Fibroblast of mammary gland (primary cell): ENCODE results near the gene IL17RB.

ENCODE experiments used
- DNase-seq: peaks from one replicate; pipeline ENCODE4 v3.0.0-alpha.2; 2010; ENCODE audit warnings: low read depth
- H3K4me3 ChIP-seq: 2 replicates; pipeline ENCODE4 v1.5.1; 2011; ENCODE audit warnings: low read depth, mild to moderate bottlenecking, low read length, moderate library complexity; ENCODE audit not compliant: control insufficient read depth
- TF ChIP-seq, protein P1 (sequence below): conservative IDR thresholded peaks from 2 replicates; pipeline ENCODE4 v1.5.1; 2011; ENCODE audit warnings: low read depth, low read length, inconsistent platforms; ENCODE audit not compliant: control insufficient read depth, insufficient read depth

The IL17RB gene

DNA sequence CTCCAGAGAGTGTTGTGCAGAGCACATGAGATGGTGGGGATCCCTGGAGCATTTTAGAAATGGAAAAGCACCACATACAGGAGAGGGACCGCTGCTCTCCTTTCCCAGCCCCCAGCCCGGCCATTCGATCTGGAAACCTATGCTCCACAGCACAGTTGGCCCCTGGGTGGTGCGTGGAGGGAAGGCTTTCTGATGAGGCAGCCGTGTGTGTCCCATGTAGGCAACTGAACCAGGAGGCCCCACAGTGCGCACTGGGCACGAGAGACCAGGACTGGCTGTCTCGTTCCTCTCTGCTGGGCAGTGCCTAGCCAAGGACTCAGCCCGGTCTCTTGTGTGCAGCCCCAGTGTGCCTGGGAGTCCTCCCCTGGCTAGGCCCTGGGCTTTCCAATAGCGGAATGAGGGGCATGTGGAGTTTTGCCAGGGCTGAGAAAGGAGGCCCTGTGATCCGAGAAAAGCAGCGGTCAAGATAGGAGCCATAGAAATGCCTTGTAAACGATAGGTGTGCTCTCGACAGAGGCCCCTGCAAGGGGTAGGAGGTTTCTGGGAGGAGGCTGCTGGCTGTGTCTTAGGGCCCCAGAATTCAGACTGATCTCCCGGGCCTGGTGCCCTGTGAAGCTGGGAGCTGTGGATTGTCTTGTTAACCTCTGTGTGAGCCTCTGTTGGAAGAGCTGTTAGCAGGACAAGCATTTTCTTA, 39.1 kb upstream of the IL17RB start:
- no peak for DNase-seq
- H3K4me3 ChIP-seq: no peak overlapping the region
- TF ChIP-seq, protein P1, sequence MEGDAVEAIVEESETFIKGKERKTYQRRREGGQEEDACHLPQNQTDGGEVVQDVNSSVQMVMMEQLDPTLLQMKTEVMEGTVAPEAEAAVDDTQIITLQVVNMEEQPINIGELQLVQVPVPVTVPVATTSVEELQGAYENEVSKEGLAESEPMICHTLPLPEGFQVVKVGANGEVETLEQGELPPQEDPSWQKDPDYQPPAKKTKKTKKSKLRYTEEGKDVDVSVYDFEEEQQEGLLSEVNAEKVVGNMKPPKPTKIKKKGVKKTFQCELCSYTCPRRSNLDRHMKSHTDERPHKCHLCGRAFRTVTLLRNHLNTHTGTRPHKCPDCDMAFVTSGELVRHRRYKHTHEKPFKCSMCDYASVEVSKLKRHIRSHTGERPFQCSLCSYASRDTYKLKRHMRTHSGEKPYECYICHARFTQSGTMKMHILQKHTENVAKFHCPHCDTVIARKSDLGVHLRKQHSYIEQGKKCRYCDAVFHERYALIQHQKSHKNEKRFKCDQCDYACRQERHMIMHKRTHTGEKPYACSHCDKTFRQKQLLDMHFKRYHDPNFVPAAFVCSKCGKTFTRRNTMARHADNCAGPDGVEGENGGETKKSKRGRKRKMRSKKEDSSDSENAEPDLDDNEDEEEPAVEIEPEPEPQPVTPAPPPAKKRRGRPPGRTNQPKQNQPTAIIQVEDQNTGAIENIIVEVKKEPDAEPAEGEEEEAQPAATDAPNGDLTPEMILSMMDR: no peak

DNA sequence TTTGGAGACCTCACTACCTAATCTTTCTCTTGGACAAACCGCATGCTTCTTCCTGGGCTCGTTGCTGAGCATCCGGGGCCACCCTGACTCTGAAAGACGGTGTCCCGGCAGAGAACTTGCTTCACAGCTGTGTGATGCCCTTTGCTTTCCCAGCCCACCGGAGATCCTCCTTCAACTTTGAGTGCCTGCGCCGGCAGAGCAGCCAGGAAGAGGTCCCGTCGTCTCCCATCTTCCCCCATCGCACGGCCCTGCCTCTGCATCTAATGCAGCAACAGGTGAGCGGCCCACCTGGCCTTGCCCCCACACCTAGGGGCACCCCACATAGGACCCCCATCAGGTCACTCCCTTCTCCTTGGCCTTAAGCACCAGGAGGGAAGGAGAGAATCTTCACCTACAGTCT, 37.9 kb upstream of the IL17RB start:
- H3K4me3 ChIP-seq: no peak overlapping the region
- TF ChIP-seq, protein P1: no peak
- DNase-seq: no peak

DNA sequence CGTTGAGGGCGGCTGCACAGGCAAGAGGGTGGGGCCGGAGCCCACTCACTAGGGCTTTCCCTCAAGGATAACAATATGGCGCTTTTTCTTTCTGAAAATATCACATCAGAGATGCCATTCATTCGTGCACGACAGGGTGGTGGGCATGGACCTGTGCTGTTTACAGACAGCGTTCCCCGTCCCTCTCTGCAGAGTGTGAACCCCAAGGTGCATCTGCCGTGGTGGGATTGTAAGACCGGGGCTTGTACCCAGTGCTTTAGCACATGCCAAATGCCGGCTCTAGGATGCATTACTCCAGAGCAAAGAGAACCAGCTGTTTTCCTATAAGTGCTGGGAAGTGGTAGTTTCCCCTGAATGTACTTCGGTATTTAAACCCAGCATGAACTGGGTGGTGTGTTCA, 37.1 kb upstream of the IL17RB start:
- no peak for DNase-seq
- TF ChIP-seq, protein P1: no peak
- no peak overlapping the region for H3K4me3 ChIP-seq

DNA sequence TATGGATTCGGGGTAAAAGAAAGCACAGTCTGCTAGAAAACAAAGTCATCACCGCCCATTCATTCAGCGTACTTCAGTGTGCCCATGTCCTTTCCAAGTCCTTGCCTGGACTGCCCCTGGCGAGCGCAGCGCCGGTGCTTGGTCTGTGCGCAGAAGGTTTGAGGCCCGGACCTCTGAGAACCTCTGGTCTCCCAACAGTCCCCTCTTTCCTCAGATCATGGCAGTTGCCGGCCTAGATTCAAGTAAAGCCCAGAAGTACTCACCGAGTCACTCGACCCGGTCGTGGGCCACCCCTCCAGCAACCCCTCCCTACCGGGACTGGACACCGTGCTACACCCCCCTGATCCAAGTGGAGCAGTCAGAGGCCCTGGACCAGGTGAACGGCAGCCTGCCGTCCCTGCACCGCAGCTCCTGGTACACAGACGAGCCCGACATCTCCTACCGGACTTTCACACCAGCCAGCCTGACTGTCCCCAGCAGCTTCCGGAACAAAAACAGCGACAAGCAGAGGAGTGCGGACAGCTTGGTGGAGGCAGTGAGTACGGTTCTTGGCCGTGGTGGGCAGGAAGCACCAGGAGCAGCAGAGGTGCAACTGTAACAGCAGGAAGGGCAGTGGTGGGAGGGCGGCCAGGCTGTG, 36.5 kb upstream of the IL17RB start:
- DNase-seq: no peak
- TF ChIP-seq, protein P1: no peak
- H3K4me3 ChIP-seq: no peak overlapping the region

DNA sequence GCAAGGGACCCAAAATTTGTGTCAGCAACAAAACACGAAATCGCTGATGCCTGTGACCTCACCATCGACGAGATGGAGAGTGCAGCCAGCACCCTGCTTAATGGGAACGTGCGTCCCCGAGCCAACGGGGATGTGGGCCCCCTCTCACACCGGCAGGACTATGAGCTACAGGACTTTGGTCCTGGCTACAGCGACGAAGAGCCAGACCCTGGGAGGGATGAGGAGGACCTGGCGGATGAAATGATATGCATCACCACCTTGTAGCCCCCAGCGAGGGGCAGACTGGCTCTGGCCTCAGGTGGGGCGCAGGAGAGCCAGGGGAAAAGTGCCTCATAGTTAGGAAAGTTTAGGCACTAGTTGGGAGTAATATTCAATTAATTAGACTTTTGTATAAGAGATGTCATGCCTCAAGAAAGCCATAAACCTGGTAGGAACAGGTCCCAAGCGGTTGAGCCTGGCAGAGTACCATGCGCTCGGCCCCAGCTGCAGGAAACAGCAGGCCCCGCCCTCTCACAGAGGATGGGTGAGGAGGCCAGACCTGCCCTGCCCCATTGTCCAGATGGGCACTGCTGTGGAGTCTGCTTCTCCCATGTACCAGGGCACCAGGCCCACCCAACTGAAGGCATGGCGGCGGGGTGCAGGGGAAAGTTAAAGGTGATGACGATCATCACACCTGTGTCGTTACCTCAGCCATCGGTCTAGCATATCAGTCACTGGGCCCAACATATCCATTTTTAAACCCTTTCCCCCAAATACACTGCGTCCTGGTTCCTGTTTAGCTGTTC, 35.0 kb upstream of the IL17RB start:
- DNase-seq: no peak
- H3K4me3 ChIP-seq: no peak overlapping the region
- TF ChIP-seq, protein P1: no peak

DNA sequence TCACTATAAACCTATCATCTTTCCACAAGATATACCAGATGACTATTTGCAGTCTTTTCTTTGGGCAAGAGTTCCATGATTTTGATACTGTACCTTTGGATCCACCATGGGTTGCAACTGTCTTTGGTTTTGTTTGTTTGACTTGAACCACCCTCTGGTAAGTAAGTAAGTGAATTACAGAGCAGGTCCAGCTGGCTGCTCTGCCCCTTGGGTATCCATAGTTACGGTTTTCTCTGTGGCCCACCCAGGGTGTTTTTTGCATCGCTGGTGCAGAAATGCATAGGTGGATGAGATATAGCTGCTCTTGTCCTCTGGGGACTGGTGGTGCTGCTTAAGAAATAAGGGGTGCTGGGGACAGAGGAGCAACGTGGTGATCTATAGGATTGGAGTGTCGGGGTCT, 33.9 kb upstream of the IL17RB start:
- DNase-seq: no peak
- TF ChIP-seq, protein P1: no peak
- no peak overlapping the region for H3K4me3 ChIP-seq
